Measurements from ENCODE around the gene CCDC73.
"Not testable (repeated sequence)": the region's sequence is repeated elsewhere in the genome, so short reads cannot be mapped to it uniquely, and the experiment has no call there.

Gene CCDC73
- long read RNA-seq, donor 1 = 0 reads
- long read RNA-seq, donor 2 = 0 reads
- long read RNA-seq, donor 3, partial matches to known transcripts = 439 of 454 reads
- long read RNA-seq, donor 3, other reads (novel, unspliced or antisense) = 15 of 454 reads
- long read RNA-seq, donor 4 = 0 reads
- long read RNA-seq, donor 5 = 0 reads
- long read RNA-seq, donor 6 = 0 reads
- long read RNA-seq, donor 7 = 0 reads
- long read RNA-seq, donor 8, partial matches to known transcripts = 44 of 44 reads
- long read RNA-seq, donor 8, other reads (novel, unspliced or antisense) = 0 of 44 reads

- DNase-seq = no peak
These were observed at the start of gene CCDC73 for GRCh38 chr11:32794439-32794838. Gene CCDC73, minus strand, starts transcription at chr11:32794662. Its CDS starts 34,419 bp downstream, at chr11:32760243.

GRCh38 chr11:32843544-32843943, 49.1 kb upstream of the CCDC73 start:
- DNase-seq = no peak

GRCh38 chr11:32840587-32840986, 46.1 kb upstream of the CCDC73 start:
- DNase-seq = no peak

- DNase-seq = no peak
These were observed 44.8 kb upstream of the CCDC73 start for GRCh38 chr11:32839308-32839707.

- no peak for DNase-seq
These were observed 44.2 kb upstream of the CCDC73 start for GRCh38 chr11:32838505-32839274.

- DNase-seq = no peak
These were observed 42.5 kb upstream of the CCDC73 start for GRCh38 chr11:32836946-32837345.

- no peak for DNase-seq
These were observed 39.5 kb upstream of the CCDC73 start for GRCh38 chr11:32833921-32834320.

GRCh38 chr11:32831221-32831620, 36.8 kb upstream of the CCDC73 start:
- DNase-seq = peak; percentile 37

GRCh38 chr11:32830796-32831195, 36.3 kb upstream of the CCDC73 start:
- DNase-seq = peak; percentile 23

- no peak for DNase-seq
These were observed 35.9 kb upstream of the CCDC73 start for GRCh38 chr11:32830413-32830738.

GRCh38 chr11:32829680-32830412, 35.4 kb upstream of the CCDC73 start, which contains the start of gene PRRG4:
Gene PRRG4, plus strand, starts transcription at chr11:32829927. Its CDS starts 603 bp downstream, at chr11:32830530.
- DNase-seq = peak; percentile 78

GRCh38 chr11:32829157-32829679, 34.8 kb upstream of the CCDC73 start:
- no peak for DNase-seq

- DNase-seq = no peak
These were observed 32.8 kb upstream of the CCDC73 start for GRCh38 chr11:32827276-32827675.

GRCh38 chr11:32826113-32826512, 31.7 kb upstream of the CCDC73 start:
- DNase-seq = no peak

GRCh38 chr11:32823617-32824016, 29.2 kb upstream of the CCDC73 start:
- not testable (repeated sequence) for DNase-seq

- DNase-seq = no peak
These were observed 27.6 kb upstream of the CCDC73 start for GRCh38 chr11:32821917-32822560.

- no peak for DNase-seq
These were observed 27.1 kb upstream of the CCDC73 start for GRCh38 chr11:32821517-32821916.

- DNase-seq = no peak
These were observed 26.0 kb upstream of the CCDC73 start for GRCh38 chr11:32820497-32820896.

- DNase-seq = no peak
These were observed 24.7 kb upstream of the CCDC73 start for GRCh38 chr11:32819187-32819586.

GRCh38 chr11:32817852-32818183, 23.4 kb upstream of the CCDC73 start:
- no peak for DNase-seq

GRCh38 chr11:32817181-32817851, 22.9 kb upstream of the CCDC73 start:
- no peak for DNase-seq

- DNase-seq = peak; percentile 23
These were observed 14.9 kb upstream of the CCDC73 start for GRCh38 chr11:32809313-32809712.
